IMR-90 (cell line): ENCODE data around the gene KAT2B. TPM values are rescaled to one million over a fixed set of nuclear protein-coding genes. Genes with fewer than 3 reads are reported as not detected.

Source experiments
- ATAC-seq: fragments of 200-7000 bp; cut with Tn5 transposase; 2 replicates; pipeline ENCODE4 v1.9.1; 2020; ENCODE audit warnings: low read depth, mild to moderate bottlenecking, moderate library complexity
- BruUV-seq: library from RNA; stranded (reverse); fragments of 400-500 nt; replicated peaks from 2 replicates; lab custom pipeline; 2021; lab: Mats Ljungman, UMichigan
- CTCF ChIA-PET: fragments of 300-600 bp; formaldehyde crosslinking; extraction: SDS; loops from one replicate; lab custom pipeline; 2021; ENCODE audit warnings: antibody characterized with exemption; lab: Yijun Ruan, JAX
- POLR2A ChIA-PET: fragments of 300-600 bp; sonication (Branson Sonifier 250); formaldehyde crosslinking; loops from one replicate; lab custom pipeline; 2022; ENCODE audit warnings: antibody characterized with exemption; ENCODE audit not compliant: unreplicated experiment; lab: Charles Lee
- DNase-seq: peaks from one replicate; pipeline ENCODE4 v3.0.0; 2013
- H2AFZ ChIP-seq: replicated peaks from 2 replicates; pipeline ENCODE3; 2013; ENCODE audit warnings: low read length, mild to moderate bottlenecking; ENCODE audit not compliant: poor library complexity
- H2AK5ac ChIP-seq: 2 replicates; pipeline ENCODE4 v1.6.1; 2013; ENCODE audit warnings: low read depth, low read length, inconsistent platforms
- H2AK9ac ChIP-seq: replicated peaks from 2 replicates; pipeline ENCODE3; 2013; ENCODE audit warnings: mild to moderate bottlenecking, low read depth, low read length, moderate library complexity; ENCODE audit not compliant: poor library complexity
- H2BK120ac ChIP-seq: 2 replicates; pipeline ENCODE4 v1.6.1; 2013; ENCODE audit warnings: low read depth, low read length, inconsistent platforms
- H2BK15ac ChIP-seq: 3 replicates; pipeline ENCODE4 v1.6.1; 2013; ENCODE audit warnings: low read depth, low read length, inconsistent platforms
- H2BK20ac ChIP-seq: 2 replicates; pipeline ENCODE4 v1.6.1; 2013; ENCODE audit warnings: low read depth, mild to moderate bottlenecking, inconsistent platforms, low read length, moderate library complexity
- H2BK5ac ChIP-seq: 2 replicates; pipeline ENCODE4 v1.6.1; 2013; ENCODE audit warnings: mild to moderate bottlenecking, low read depth, low read length, inconsistent platforms; ENCODE audit not compliant: poor library complexity, severe bottlenecking
- H3K14ac ChIP-seq: replicated peaks from 2 replicates; pipeline ENCODE4 v1.6.1; 2013; ENCODE audit warnings: low read depth, low read length, inconsistent platforms
- H3K18ac ChIP-seq: 2 replicates; pipeline ENCODE4 v1.6.1; 2013; ENCODE audit warnings: low read depth, low read length, control low read depth
- H3K23ac ChIP-seq: 2 replicates; pipeline ENCODE4 v1.6.1; 2013; ENCODE audit warnings: low read depth, low read length, inconsistent platforms
- H3K27ac ChIP-seq: 2 replicates; pipeline ENCODE4 v1.5.1; 2013; ENCODE audit warnings: mild to moderate bottlenecking, control low read depth, low read length; ENCODE audit not compliant: insufficient read depth
- H3K27me3 ChIP-seq: 2 replicates; pipeline ENCODE4 v1.6.1; 2013; ENCODE audit warnings: low read length; ENCODE audit not compliant: control insufficient read depth, insufficient read depth
- H3K36me3 ChIP-seq: 2 replicates; pipeline ENCODE4 v1.6.1; 2013; ENCODE audit warnings: low read length, mixed read lengths; ENCODE audit not compliant: control insufficient read depth, insufficient read depth
- H3K4ac ChIP-seq: 2 replicates; pipeline ENCODE4 v1.6.1; 2013; ENCODE audit warnings: low read depth, low read length, inconsistent platforms
- H3K4me1 ChIP-seq: 2 replicates; pipeline ENCODE4 v1.6.1; 2013; ENCODE audit warnings: low read length, mixed read lengths; ENCODE audit not compliant: control insufficient read depth, insufficient read depth
- H3K4me2 ChIP-seq: 2 replicates; pipeline ENCODE4 v1.6.1; 2013; ENCODE audit warnings: low read depth, mild to moderate bottlenecking, control low read depth, low read length, moderate library complexity
- H3K4me3 ChIP-seq: 2 replicates; pipeline ENCODE4 v1.5.1; 2013; ENCODE audit warnings: low read depth, mild to moderate bottlenecking, control low read depth, low read length, moderate library complexity; ENCODE audit not compliant: insufficient read depth
- H3K56ac ChIP-seq: 2 replicates; pipeline ENCODE4 v1.6.1; 2013; ENCODE audit warnings: low read length, inconsistent platforms; ENCODE audit not compliant: insufficient read depth; ENCODE audit errors: extremely low read depth
- H3K79me1 ChIP-seq, 2 experiments: 2 replicates each; pipeline ENCODE4 v1.6.1; 2013; ENCODE audit warnings: low read length in 2 of 2, inconsistent platforms in 1 of 2, low read depth in 1 of 2
- H3K9ac ChIP-seq: 2 replicates; pipeline ENCODE4 v1.6.1; 2013; ENCODE audit warnings: low read depth, low read length, control low read depth
- H3K9me1 ChIP-seq: 2 replicates; pipeline ENCODE4 v1.6.1; 2013; ENCODE audit warnings: low read length, inconsistent platforms; ENCODE audit not compliant: insufficient read depth
- H3K9me3 ChIP-seq: 2 replicates; pipeline ENCODE4 v1.6.1; 2013; ENCODE audit warnings: low read length; ENCODE audit not compliant: control insufficient read depth, insufficient read depth
- H4K20me1 ChIP-seq: 2 replicates; pipeline ENCODE4 v1.6.1; 2013; ENCODE audit warnings: low read length, inconsistent platforms; ENCODE audit not compliant: insufficient read depth
- H4K5ac ChIP-seq: 2 replicates; pipeline ENCODE4 v1.6.1; 2013; ENCODE audit warnings: mild to moderate bottlenecking, low read depth, low read length, control low read depth
- H4K8ac ChIP-seq, 2 experiments: 2 replicates each; pipeline ENCODE4 v1.6.1; 2013; ENCODE audit warnings: low read depth in 2 of 2, low read length in 2 of 2, control low read depth in 1 of 2, inconsistent platforms in 1 of 2
- H4K91ac ChIP-seq: 2 replicates; pipeline ENCODE4 v1.6.1; 2013; ENCODE audit warnings: low read depth, low read length, inconsistent platforms; ENCODE audit not compliant: insufficient read depth
- BHLHE40 ChIP-seq: fragments of 150-350 bp; IDR thresholded peaks from 2 replicates; pipeline ENCODE4 v1.6.1; 2016; ENCODE audit warnings: mild to moderate bottlenecking, low read depth, low read length
- CEBPB ChIP-seq: IDR thresholded peaks from 2 replicates; pipeline ENCODE4 v1.6.1; 2012; ENCODE audit warnings: low read depth, low read length, improper control_type of control experiment
- CHD1 ChIP-seq: IDR thresholded peaks from 2 replicates; pipeline ENCODE4 v1.6.1; 2012; ENCODE audit warnings: low read depth, low read length, improper control_type of control experiment
- FOS ChIP-seq: fragments of 150-350 bp; IDR thresholded peaks from 2 replicates; pipeline ENCODE4 v1.6.1; 2016; ENCODE audit warnings: low read depth, low read length
- MAFK ChIP-seq: IDR thresholded peaks from 2 replicates; pipeline ENCODE4 v1.6.1; 2012; ENCODE audit warnings: low read depth, low read length, improper control_type of control experiment
- MAZ ChIP-seq: IDR thresholded peaks from 2 replicates; pipeline ENCODE4 v1.6.1; 2012; ENCODE audit warnings: low read depth, mild to moderate bottlenecking, low read length, improper control_type of control experiment, moderate library complexity, borderline replicate concordance
- MXI1 ChIP-seq: IDR thresholded peaks from 2 replicates; pipeline ENCODE4 v1.6.1; 2012; ENCODE audit warnings: low read depth, mild to moderate bottlenecking, low read length, moderate library complexity, borderline replicate concordance
- NFE2L2 ChIP-seq: fragments of 150-350 bp; IDR thresholded peaks from 2 replicates; pipeline ENCODE4 v1.6.1; 2016; ENCODE audit warnings: low read depth, mild to moderate bottlenecking, low read length
- POLR2A ChIP-seq: IDR thresholded peaks from 2 replicates; pipeline ENCODE4 v1.6.1; 2012; ENCODE audit warnings: mild to moderate bottlenecking, low read depth, low read length
- RAD21 ChIP-seq: IDR thresholded peaks from 2 replicates; pipeline ENCODE4 v1.6.1; 2012; ENCODE audit warnings: low read length, improper control_type of control experiment
- RCOR1 ChIP-seq: IDR thresholded peaks from 2 replicates; pipeline ENCODE4 v1.6.1; 2012; ENCODE audit warnings: mild to moderate bottlenecking, low read length, improper control_type of control experiment; ENCODE audit not compliant: insufficient replicate concordance
- RFX5 ChIP-seq: IDR thresholded peaks from 2 replicates; pipeline ENCODE4 v1.8.0; 2012; ENCODE audit warnings: low read depth, mild to moderate bottlenecking, low read length, moderate library complexity
- SMC3 ChIP-seq: fragments of 150-350 bp; IDR thresholded peaks from 2 replicates; pipeline ENCODE4 v1.6.1; 2016; ENCODE audit warnings: low read depth, mild to moderate bottlenecking, antibody characterized with exemption, low read length, moderate library complexity
- dilution Hi-C: fragments of 300-500 bp; cut with HindIII; formaldehyde crosslinking; loops from one replicate; pipeline ENCODE4 v1.14.3; 2018; ENCODE audit warnings: low sequenced_read_pairs; ENCODE audit not compliant: unreplicated experiment
- in situ Hi-C: fragments of 300-500 bp; cut with MboI; formaldehyde crosslinking; loops from 3 replicates; pipeline ENCODE4 v1.14.3; 2019; ENCODE audit warnings: low sequenced_read_pairs, inconsistent platforms, mixed read lengths
- intact Hi-C: fragments of 100-400 bp; cut with micrococcal nuclease; formaldehyde crosslinking; loops from 2 replicates; pipeline ENCODE4 v1.10.0; 2022
- polyA plus RNA-seq, 3 experiments: library from polyadenylated mRNA; depleted of rRNA; stranded (reverse); fragments of >200 nt; gene quantifications; 2 replicates each; pipeline ENCODE4 v1.2.3, GENCODE V29; 2012; ENCODE audit warnings: low replicate concordance in 1 of 3
- total RNA-seq: library from RNA; depleted of rRNA; stranded (reverse); fragments of >200 nt; gene quantifications from 2 replicates; pipeline ENCODE4 v1.2.3, GENCODE V29; 2012
- TF ChIP-seq, protein P1 (sequence below): fragments of 150-350 bp; IDR thresholded peaks from 2 replicates; pipeline ENCODE4 v1.6.1; 2016; ENCODE audit warnings: low read depth, mild to moderate bottlenecking, low read length, moderate library complexity, borderline replicate concordance
- TF ChIP-seq, protein P2 (sequence below): fragments of 150-350 bp; IDR thresholded peaks from 2 replicates; pipeline ENCODE4 v1.6.1; 2017; ENCODE audit warnings: mild to moderate bottlenecking, antibody characterized with exemption, low read length, low read depth
- TF ChIP-seq, protein P3 (sequence below): conservative IDR thresholded peaks from 2 replicates; pipeline ENCODE4 v1.5.1; 2012; ENCODE audit warnings: mild to moderate bottlenecking, low read depth, low read length, improper control_type of control experiment

The KAT2B gene
- total and polyA plus RNA-seq, 2 of the 4 experiments (the other 2 are of a cell fraction), result 2.0 to 2.2 TPM

- H2AK5ac ChIP-seq, result no peak overlapping the region
- H3K23ac ChIP-seq, result no peak overlapping the region
- no peak overlapping the region for H4K5ac ChIP-seq
- ATAC-seq (no peak), DNase-seq (no peak)
- no peaks in the 10 kb centered on the region; a peak in 1 of 4 replicates for H3K79me1 ChIP-seq
- no peak overlapping the region for H3K27ac ChIP-seq
- no peak overlapping the region for H2BK120ac ChIP-seq
- H2BK15ac ChIP-seq, result no peak overlapping the region
- H4K20me1 ChIP-seq, result no peaks in the 10 kb centered on the region
- H3K4me1 ChIP-seq, result no peaks in the 10 kb centered on the region
- H2BK5ac ChIP-seq, result no peak overlapping the region
- in situ Hi-C loops (no loop called here), dilution Hi-C loops (no loop called here), intact Hi-C loops (no loop called here)
- H4K91ac ChIP-seq, result no peak overlapping the region
- H3K4me3 ChIP-seq, result no peak overlapping the region
- H2AFZ ChIP-seq, result no peak overlapping the region
- H3K14ac ChIP-seq, result no peak overlapping the region
- no peak overlapping the region for H4K8ac ChIP-seq
- H3K56ac ChIP-seq, result no peak overlapping the region
- H2AK9ac ChIP-seq, result no peak overlapping the region
- ChIA-PET CTCF (interaction anchor here (0.6 to 0.9 kb wide), 2 partner anchors 9 to 567 kb away, joined by 3 read pairs; no protein-coding TSS in a partner anchor), POLR2A (no interaction called here)
- H2BK20ac ChIP-seq, result no peak overlapping the region
- no peaks in the 10 kb centered on the region for H3K9me1 ChIP-seq
- H3K27me3 ChIP-seq, result no peaks in the 10 kb centered on the region
- no peak overlapping the region for H3K4me2 ChIP-seq
- no peak overlapping the region for H3K4ac ChIP-seq
- H3K9me3 ChIP-seq, result no peaks in the 10 kb centered on the region
- TF ChIP-seq SMC3, result no peak
- no peak for TF ChIP-seq MXI1
- no peak for TF ChIP-seq BHLHE40
- no peak for TF ChIP-seq NFE2L2
- no peak for TF ChIP-seq CEBPB
- TF ChIP-seq RAD21, result no peak
- TF ChIP-seq MAFK, result no peak
- TF ChIP-seq, protein P1, sequence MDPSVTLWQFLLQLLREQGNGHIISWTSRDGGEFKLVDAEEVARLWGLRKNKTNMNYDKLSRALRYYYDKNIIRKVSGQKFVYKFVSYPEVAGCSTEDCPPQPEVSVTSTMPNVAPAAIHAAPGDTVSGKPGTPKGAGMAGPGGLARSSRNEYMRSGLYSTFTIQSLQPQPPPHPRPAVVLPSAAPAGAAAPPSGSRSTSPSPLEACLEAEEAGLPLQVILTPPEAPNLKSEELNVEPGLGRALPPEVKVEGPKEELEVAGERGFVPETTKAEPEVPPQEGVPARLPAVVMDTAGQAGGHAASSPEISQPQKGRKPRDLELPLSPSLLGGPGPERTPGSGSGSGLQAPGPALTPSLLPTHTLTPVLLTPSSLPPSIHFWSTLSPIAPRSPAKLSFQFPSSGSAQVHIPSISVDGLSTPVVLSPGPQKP, result no peak
- TF ChIP-seq CHD1, result no peak
- no peak for TF ChIP-seq FOS
- no peak for TF ChIP-seq MAZ
- TF ChIP-seq RCOR1, result no peak
- TF ChIP-seq POLR2A, result no peak
- TF ChIP-seq, protein P2, sequence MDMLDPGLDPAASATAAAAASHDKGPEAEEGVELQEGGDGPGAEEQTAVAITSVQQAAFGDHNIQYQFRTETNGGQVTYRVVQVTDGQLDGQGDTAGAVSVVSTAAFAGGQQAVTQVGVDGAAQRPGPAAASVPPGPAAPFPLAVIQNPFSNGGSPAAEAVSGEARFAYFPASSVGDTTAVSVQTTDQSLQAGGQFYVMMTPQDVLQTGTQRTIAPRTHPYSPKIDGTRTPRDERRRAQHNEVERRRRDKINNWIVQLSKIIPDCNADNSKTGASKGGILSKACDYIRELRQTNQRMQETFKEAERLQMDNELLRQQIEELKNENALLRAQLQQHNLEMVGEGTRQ, result no peak
- TF ChIP-seq, protein P3, sequence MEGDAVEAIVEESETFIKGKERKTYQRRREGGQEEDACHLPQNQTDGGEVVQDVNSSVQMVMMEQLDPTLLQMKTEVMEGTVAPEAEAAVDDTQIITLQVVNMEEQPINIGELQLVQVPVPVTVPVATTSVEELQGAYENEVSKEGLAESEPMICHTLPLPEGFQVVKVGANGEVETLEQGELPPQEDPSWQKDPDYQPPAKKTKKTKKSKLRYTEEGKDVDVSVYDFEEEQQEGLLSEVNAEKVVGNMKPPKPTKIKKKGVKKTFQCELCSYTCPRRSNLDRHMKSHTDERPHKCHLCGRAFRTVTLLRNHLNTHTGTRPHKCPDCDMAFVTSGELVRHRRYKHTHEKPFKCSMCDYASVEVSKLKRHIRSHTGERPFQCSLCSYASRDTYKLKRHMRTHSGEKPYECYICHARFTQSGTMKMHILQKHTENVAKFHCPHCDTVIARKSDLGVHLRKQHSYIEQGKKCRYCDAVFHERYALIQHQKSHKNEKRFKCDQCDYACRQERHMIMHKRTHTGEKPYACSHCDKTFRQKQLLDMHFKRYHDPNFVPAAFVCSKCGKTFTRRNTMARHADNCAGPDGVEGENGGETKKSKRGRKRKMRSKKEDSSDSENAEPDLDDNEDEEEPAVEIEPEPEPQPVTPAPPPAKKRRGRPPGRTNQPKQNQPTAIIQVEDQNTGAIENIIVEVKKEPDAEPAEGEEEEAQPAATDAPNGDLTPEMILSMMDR, result no peak
- TF ChIP-seq RFX5, result no peak
- no peak overlapping the region for H3K18ac ChIP-seq
- no TSS peak for BruUV-seq
- H3K36me3 ChIP-seq, result no peaks in the 10 kb centered on the region
- no peak overlapping the region for H3K9ac ChIP-seq
These were observed 120.0 kb downstream of the KAT2B start for GRCh38 chr3:20160230-20160629.
